22Rv1 (cell line): ENCODE results near the gene CPAMD8.

Experiments used
- H3K27ac ChIP-seq: fragments of 450-650 bp; 2 replicates; pipeline ENCODE4 v1.5.1; 2017
- ZFX ChIP-seq: fragments of 450-650 bp; IDR thresholded peaks from 2 replicates; pipeline ENCODE4 v1.6.1; 2017; ENCODE audit warnings: antibody characterized with exemption, borderline replicate concordance
- TF ChIP-seq, protein P1 (sequence below): fragments of 450-650 bp; IDR thresholded peaks from 2 replicates; pipeline ENCODE4 v1.5.1; 2017; ENCODE audit warnings: mild to moderate bottlenecking

CPAMD8 gene

DNA sequence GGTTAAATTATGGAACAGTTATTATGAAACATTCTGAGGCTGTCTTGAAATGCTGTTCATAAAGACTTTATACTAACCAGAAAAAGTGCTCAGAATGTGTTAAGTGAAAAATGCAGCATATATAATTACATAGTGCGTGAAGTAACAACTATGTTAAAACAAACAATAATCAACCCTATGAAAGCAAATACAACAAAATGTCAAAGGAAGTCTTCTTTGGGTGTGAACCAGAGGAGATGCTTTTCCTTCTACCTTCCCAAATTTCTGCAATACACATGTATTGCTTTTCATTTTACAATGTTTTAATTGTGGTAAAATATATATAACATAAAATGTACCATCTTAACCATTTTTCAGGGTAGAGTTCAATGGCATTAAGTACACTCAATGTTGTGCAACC is 92.1 kb downstream of the CPAMD8 start:
- no peak for TF ChIP-seq ZFX
- TF ChIP-seq, protein P1, sequence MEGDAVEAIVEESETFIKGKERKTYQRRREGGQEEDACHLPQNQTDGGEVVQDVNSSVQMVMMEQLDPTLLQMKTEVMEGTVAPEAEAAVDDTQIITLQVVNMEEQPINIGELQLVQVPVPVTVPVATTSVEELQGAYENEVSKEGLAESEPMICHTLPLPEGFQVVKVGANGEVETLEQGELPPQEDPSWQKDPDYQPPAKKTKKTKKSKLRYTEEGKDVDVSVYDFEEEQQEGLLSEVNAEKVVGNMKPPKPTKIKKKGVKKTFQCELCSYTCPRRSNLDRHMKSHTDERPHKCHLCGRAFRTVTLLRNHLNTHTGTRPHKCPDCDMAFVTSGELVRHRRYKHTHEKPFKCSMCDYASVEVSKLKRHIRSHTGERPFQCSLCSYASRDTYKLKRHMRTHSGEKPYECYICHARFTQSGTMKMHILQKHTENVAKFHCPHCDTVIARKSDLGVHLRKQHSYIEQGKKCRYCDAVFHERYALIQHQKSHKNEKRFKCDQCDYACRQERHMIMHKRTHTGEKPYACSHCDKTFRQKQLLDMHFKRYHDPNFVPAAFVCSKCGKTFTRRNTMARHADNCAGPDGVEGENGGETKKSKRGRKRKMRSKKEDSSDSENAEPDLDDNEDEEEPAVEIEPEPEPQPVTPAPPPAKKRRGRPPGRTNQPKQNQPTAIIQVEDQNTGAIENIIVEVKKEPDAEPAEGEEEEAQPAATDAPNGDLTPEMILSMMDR, result no peak
- H3K27ac ChIP-seq, result no peak overlapping the region

DNA sequence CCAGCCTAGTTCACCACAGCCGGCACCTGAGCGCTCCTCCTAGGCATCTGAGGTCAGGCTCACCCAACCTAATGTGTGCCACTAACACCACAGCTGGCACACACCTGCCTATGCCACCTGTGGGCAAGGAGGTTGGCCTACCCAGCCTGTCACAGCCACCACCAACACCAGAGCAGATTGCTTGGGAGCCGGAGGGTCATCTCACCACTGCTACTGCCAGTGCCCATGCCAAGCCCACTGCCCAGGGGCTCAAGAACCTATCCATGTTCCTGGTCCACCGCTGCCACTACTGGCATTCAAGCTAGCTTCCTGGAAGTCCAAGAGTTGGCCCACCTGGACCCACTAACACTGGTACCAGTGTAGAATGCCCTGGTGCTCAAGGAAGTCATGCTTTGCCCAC is 95.3 kb downstream of the CPAMD8 start:
- no peak overlapping the region for H3K27ac ChIP-seq
- TF ChIP-seq ZFX, result no peak

DNA sequence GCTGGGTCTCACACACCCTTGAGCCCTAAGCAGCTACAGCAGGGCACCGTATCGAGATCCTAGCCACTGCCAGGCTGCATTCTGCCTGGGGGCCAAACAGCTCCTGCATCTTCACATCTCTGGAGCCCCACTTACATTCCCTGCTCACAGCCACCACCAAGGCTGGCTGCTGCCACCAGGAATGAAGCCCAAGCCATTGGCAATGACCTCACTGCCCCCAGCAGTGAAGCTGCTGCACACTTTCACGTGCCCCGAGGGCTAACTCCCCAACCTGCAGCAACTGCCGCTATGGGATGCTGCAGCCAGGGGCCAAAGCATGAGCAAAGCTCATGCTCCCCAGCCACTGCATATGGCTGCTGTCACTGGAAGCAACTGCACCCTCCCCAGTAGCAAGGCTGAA is 95.9 kb downstream of the CPAMD8 start:
- TF ChIP-seq, protein P1, result no peak
- TF ChIP-seq ZFX, result no peak
- no peak overlapping the region for H3K27ac ChIP-seq

DNA sequence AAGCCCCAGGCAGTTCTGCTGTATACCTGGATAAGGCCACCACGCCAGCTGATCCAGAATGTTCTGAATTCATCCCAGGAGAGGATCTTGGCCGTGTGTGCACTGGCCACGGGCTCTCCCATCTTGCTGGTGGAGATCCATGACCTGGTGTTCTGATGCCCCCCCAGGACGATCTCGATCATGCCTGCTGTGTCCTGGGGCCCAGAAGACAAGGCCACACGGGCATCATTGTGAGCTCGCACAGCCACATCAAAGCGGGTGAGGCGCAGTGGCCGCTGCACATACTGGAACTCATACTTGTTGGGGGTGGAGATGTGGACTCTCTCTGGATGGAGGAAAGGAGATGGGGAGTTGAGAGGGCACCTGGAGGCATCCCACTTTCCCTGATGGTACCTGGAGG is 97.7 kb downstream of the CPAMD8 start:
- TF ChIP-seq ZFX, result no peak
- TF ChIP-seq, protein P1, result no peak
- H3K27ac ChIP-seq, result no peak overlapping the region

GRCh38 chr19:16928351-16928750 is 98.3 kb downstream of the CPAMD8 start:
- H3K27ac ChIP-seq, result no peak overlapping the region
- TF ChIP-seq, protein P1, result no peak
- TF ChIP-seq ZFX, result no peak

- no peak for TF ChIP-seq ZFX
- TF ChIP-seq, protein P1, result no peak
These were observed 98.7 kb downstream of the CPAMD8 start for GRCh38 chr19:16927883-16928282.

GRCh38 chr19:16922949-16923348 is 103.7 kb downstream of the CPAMD8 start:
- TF ChIP-seq, protein P1, result no peak
- TF ChIP-seq ZFX, result no peak
- H3K27ac ChIP-seq, result no peak overlapping the region

More at GRCh38 chr19:16927883-16928282, 98.7 kb downstream of the CPAMD8 start:
- no peak overlapping the region for H3K27ac ChIP-seq

GRCh38 chr19:16922592-16922934 is 104.0 kb downstream of the CPAMD8 start:
- TF ChIP-seq, protein P1, result no peak
- TF ChIP-seq ZFX, result no peak
- no peak overlapping the region for H3K27ac ChIP-seq
